Measurements from ENCODE around the gene HOXD13.

HOXD13 gene

DNA sequence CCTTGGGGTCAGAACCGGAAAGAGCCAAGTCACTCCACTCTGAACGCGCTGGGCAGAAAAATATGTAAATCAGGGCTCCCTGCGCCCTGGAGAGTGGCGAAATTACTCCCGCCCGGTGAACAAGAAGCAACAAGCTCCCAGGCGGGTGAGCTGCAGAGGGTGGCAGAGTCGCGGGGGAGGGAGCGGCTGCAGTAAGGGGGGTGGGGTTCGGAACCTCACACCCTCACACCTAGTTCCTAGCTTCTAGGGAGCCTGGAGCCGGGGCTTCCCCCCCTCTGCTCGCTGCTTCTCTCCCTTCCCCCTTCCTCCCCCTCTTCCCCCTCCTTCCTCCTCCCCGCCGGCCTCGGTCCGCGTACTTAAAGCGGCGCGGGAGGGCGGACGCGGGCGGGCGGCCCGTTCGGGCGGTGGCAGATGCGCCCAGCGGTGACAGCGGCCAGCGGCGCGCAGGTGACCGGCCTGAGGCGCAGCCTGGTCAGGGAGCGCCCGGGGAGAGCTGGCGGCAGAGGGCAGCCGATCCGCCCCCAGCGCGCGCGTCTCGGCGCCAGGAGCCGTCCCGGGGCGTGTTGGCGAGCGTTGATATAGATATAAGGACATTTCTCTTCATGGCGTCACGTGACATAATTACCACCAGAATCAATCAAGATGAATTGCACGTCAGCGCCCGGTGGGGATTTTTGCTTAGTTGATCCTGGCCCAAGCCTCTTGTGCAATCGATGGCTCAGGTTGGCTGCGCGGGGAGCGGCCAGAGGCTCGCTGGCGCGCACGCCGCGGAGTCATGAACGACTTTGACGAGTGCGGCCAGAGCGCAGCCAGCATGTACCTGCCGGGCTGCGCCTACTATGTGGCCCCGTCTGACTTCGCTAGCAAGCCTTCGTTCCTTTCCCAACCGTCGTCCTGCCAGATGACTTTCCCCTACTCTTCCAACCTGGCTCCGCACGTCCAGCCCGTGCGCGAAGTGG is 14.3 kb downstream of the HOXD13 start, which contains the start of gene HOXD11:
HOXD11 (plus strand) TSS at position 700 of the 959 bp plus-strand sequence; CDS start at position 776, 76 bp downstream.
- DNase-seq (ENCODE audit: low spot score): peak; percentile 61

DNA sequence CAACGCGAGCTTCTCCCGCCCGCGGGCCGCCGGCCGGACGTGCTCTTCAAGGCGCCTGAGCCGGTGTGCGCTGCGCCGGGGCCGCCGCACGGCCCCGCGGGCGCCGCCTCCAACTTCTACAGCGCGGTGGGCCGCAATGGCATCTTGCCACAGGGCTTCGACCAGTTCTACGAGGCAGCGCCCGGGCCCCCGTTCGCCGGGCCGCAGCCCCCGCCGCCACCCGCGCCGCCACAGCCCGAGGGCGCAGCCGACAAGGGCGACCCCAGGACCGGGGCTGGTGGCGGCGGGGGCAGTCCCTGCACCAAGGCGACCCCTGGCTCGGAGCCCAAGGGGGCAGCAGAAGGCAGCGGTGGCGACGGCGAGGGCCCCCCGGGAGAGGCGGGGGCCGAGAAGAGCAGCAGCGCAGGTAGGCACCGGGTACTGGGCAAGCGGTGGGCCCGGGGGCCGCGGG is 15.2 kb downstream of the HOXD13 start:
- DNase-seq (ENCODE audit: low spot score): no peak

DNA sequence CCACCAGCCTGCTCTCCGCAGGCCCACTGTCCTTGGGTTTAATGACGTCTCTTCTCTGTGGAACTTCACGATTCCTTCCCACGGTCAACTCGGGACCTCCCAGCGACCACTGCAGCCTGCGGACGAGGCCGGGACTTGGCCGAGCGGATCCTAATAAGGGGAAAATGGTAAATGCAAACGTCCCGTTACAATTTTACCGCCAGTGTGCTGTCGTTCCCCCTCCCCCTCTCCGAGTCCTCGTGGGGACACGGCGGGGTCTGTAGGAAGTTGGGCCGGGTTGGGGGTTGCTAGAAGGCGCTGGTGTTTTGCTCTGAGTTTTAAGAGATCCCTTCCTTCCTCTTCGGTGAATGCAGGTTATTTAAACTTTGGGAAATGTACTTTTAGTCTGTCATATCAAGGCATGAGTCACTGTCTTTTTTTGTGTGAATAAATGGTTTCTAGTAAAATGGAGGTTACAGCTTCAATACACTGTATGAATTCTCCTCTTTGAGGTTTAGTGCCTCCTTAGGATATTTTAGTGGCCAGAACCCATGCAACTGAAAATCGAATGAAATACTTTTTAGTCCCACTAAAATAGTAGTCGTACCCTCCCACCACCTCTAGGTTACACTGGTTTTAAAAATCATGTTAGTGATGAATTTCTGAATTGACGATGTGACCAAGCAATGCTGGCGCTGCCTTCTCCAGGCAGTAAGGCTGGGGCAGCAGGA is 16.8 kb downstream of the HOXD13 start:
- no peak for DNase-seq (ENCODE audit: low spot score)

DNA sequence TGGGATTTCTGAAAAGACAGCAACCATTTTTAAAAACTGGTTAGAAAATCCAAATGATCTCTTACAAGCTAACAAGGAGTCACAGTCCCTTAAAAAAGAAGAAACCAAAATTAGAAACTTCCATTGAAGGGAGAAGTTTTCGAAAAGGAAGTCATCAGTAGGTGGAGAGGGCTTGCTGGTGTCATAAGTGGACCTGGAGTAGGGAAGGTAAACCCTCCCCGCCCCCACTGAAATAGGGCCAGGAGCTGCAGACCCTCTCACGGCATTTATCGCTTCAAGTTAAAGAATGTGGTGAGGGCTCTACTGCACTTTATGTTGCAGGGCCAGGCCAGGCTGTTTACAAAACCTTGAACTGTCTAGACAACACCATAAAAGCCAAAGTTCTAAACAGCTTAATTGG is 17.4 kb downstream of the HOXD13 start:
- DNase-seq (ENCODE audit: low spot score): no peak

DNA sequence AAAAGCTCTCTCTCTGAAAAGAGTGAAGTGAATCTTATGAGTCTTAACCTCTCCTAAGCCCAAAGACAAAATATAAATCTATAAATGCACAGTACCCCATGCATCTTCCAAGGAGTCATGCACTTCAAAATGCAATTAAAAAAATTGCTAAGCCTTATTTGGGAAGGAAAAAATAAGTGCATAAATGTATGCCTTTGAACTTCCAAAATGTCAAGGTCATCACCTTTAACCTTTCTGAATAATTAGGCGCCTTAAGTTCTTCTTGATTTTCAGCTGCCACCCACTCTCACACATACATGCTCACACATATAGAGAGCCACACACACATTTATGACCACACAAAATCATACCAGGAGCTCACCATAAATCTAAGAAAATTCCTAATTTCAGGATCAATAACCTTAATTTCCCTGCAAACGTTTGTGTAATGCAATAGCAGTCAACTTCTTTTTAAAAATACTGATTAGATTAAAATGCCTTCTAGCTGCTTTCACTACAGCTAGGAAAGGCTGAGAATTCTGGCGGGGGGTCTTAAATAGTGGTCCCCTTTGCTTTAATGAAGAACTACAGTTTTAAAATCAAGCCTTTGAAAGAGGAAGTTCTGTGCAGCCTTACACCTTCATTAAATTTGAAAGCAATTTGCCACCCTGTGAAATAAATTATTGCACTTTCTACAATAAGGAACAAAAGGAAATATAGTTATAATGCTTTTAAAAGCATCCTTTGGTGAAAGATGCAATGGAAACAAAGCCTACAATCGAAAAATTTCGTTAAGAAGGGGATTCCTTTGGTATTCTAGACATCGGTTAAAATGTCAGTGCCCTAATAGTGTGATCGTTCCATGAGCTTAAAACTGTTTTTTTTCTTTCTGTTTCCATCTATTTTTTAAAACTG is 18.1 kb downstream of the HOXD13 start:
- DNase-seq (ENCODE audit: low spot score): no peak

DNA sequence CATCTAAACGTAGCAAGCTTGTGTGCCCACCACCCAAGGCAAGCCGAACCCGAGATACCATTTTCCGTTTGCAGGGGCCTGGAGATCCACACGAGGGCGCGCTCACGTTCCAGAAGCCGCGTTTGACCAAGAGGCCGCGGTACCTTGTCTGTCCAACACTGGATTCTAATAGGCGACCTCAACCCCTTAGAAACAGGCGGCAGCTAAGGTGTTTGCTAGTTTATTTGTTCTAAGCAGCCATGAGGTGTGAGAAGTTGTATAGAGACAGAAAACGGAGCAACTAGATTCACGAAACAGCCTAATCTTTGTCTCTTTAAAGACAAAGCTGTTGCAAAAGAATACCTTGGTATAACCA is 18.8 kb downstream of the HOXD13 start:
- peak; percentile 45 for DNase-seq (ENCODE audit: low spot score)

DNA sequence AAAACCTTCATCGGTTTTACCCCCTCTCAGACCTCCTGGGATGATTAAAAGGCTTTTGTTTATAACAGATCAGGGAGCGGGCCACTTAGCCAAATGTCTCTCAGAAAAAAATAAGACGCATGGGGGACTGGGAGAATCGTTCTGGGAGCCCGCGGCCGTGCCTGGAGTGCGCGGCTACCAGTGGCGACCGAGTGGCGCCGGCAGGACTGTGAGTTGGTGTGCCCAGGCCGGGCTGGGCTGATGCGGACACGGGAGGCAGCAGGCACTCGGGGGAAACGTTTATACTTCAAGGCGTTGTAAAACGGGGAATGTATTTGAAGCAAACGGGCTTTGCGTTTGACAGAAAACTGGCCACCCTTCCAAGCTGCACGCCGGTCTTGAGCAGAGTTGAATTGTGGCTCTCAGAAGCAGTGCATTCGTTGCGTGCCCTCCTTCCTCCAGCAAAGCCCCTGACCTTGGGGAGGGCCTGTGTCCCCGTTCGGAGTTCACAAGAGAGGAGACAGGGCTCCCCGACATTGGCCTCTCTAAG is 19.4 kb downstream of the HOXD13 start:
- no peak for DNase-seq (ENCODE audit: low spot score)

DNA sequence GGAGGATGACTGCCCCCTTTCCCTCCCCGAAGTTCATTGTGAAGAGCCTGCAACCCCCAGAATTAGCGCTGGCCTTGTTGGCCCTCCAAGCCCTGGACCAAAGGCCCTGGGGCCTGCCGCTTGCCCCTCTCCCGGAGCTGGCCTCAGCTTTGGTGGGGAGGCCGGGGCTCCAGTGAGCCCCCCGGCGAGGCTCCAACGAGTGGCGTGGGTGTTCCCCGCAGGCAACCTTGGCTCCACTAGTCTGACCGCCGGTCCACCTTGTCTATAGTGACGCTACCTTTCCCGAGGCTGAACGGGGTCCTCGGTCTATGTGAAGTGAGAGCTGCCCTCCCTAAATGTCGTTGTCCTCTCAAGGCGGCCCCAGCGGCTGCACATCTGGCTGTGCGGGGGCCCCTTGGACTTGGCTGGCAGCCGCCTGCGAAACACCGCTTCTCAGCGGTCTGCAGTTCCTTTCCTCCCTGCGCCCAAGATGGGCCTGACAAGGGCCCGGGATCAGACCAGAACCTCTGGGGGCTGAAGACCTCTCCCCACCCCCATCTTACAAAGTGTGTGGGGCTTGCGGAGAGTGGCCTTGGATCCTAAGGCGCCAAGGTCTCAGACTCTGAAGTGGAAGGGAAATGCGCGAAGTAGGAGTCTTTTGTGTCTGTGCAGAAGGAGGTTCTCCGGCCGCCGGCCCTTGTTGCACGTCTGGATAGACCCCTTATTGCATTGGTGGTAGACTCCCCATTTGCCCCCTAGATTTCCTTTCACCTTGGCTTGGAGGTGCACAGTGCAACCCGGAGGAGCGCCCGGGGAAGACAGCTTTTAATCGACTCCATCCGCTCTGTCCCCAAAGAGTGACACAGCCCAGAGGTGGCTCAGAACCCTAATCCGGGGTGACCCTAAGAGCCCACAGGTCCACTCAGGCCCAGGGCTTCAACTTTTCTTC is 20.1 kb downstream of the HOXD13 start:
- DNase-seq (ENCODE audit: low spot score): no peak

DNA sequence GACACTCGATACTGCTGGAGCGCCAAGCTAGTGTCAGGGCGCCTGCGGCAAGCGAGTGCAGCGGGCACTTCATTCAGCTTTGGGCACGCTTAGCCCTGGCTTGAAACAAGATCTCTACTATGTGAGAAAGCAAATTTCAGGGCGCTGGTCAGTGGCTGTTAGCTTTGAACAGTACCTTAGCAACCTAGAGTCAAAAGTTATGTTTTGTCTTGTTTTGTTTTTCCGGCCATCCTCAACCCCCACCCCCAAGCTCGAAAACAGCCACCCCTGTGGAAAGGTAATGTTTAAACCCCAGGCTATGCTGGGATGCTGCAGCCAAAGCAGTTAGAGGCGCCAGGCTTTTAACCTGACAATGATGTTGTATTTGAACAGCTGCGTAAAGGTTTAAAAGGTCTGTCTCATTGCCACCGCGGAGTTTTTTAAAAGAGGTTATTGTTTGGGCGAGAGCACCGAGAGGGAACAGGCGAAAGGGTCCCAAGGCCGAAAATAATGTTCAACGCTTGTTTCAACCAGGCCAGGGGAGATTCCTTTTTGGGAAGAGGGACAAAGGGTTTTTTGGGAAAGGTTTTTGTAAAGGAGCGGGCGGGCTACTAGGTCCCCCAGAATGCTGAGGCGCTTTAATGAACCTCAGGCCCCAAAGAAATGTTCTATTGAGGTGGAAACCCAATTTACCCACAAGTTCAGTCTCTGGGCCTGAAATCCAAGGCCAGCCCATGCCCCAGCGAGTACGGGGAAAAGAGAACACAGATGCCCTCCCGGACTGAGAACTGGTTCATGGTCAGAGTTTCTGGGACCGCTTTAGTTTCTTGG is 21.8 kb downstream of the HOXD13 start:
- no peak for DNase-seq (ENCODE audit: low spot score)

DNA sequence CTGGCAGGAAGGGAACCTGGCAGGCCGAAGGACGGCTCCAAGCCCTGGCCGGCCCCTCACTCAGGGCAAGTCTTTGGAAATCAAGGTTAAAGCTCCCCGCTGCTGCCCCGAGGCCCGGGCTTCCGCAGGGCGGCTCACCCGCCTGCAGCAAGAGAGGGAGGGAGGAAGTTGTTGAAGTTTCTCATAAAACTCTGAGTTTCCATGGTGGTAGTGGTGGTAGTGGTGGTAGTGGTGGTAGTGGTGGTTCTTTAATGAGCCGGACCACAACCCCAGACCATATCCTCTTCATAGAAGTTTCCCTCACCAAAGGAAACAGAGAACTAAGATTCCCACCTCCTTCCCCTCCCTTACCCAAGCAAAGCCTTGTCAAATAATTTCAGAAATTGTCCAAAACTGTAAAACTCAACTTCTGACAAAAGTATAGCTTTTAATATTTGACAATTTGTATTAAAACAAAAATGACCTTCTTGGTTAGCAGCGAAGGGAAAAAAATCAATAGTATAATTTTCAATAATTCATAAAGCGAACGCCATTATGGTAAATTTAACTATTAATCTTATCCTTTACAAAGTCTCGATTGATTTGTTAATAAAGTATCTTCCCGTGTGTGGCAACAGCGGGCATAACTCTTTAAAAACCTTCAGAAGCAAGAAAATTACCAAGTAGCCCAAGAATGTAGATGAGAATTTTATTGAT is 22.6 kb downstream of the HOXD13 start:
- DNase-seq (ENCODE audit: low spot score): no peak

DNA sequence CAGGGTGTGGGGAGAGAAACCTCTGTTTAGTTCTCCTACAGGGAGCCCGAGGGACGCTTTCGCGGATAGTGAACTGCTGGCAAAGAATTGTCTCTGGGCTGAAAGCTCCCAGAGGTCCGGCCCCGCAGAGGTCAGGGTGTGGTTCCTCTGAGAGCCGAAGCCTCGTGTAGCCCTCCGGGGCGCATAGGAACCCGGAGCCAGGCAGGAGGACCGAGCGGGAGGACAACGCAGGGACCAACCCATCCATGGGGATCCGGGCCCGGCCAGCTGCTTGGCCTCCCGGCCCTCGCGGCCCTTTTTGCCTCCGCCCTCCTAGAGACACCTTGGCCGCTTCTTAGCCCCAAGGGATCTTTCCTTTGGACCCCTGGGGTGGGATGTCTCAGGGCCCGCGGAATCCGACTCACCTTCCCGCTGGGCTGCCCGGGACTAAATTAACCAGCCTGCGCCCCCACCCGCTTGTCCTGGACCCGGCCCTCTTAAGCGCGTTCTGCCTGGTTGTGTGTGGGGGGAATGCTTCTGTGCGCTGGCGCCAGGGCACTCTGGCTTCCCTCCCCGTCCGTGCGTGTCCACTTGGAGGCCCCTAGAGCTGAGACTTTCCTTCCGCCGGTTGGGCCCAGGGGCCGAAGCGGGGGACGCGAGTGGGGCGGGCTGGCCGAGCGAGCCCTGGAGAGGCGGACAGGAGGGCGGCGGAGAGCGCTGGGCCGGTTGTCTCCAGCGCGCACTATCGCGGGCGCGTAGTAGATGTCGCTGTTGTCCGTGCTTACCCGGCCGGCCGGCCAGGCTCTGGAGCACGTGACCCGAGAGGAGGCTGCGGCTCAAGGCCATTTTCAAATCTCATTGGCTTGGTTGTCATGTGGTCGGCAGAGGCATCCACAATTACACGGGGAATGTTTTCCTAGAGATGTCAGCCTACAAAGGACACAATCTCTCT is 23.6 kb downstream of the HOXD13 start, which contains the start of gene HOXD10:
HOXD10 (plus strand) TSS at position 896 of the 931 bp plus-strand sequence. CDS start 56 bp downstream, outside the sequence.
- peak; percentile 86 for DNase-seq (ENCODE audit: low spot score)

DNA sequence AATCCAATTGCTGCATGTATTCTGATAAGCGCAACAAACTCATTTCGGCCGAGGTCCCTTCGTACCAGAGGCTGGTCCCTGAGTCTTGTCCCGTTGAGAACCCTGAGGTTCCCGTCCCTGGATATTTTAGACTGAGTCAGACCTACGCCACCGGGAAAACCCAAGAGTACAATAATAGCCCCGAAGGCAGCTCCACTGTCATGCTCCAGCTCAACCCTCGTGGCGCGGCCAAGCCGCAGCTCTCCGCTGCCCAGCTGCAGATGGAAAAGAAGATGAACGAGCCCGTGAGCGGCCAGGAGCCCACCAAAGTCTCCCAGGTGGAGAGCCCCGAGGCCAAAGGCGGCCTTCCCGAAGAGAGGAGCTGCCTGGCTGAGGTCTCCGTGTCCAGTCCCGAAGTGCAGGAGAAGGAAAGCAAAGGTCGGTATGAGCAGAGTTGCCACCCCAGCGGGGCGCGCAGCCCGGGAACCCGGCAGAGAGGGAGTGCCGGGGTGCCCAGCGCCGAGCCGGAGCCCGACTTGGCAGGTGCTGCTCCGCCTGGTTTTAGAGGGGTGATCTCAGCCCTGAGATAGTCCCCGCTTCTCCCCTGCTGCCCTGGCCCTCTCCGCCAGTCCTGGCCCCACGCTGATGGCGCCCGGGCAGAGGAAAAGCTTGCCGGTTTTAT is 24.8 kb downstream of the HOXD13 start:
- DNase-seq (ENCODE audit: low spot score): no peak

DNA sequence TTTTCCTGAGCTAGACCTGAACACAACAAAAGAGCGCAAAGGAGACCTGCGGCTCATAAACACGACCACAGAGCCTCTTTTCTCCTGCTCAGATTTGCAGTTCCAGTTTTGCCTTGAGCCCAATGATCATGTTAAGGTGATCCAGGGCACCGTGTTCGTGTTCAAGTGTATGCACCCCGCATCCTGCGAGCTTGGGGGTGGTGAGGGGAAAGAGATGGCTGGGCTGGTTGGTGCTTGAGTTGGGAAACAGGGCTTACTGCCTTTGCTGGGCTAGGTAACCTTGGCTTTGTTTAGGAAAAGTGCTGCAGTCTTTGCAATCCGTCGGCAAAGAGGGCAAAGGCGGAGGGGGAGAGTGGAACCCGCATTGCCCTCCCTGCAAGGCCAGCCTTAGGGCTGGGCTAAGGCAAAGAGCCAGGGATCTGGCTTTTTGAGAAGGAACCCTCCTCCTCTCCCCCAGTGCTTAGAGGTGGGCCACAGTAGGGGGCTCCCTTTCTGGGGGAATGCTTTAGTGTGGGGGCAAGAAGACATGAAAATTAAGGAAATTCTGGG is 25.4 kb downstream of the HOXD13 start:
- DNase-seq (ENCODE audit: low spot score): no peak

DNA sequence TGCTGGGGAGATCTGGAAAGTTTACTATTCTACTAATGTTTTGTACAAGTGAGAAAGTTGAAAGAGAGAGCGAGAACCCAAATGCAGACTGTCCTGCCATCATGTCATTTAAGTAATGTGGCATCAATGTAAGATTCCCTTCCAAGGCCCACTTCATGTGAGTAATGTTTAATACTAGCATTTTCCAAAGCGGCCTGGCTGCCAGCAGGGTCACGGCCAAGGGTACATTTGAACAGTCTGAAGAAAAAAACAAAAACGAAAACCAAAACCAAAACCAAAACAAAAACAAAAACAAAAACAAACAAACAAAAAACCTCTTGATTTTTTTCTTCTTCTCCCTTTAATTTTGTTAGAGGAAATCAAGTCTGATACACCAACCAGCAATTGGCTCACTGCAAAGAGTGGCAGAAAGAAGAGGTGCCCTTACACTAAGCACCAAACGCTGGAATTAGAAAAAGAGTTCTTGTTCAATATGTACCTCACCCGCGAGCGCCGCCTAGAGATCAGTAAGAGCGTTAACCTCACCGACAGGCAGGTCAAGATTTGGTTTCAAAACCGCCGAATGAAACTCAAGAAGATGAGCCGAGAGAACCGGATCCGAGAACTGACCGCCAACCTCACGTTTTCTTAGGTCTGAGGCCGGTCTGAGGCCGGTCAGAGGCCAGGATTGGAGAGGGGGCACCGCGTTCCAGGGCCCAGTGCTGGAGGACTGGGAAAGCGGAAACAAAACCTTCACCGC is 26.2 kb downstream of the HOXD13 start:
- DNase-seq (ENCODE audit: low spot score): peak; percentile 35

DNA sequence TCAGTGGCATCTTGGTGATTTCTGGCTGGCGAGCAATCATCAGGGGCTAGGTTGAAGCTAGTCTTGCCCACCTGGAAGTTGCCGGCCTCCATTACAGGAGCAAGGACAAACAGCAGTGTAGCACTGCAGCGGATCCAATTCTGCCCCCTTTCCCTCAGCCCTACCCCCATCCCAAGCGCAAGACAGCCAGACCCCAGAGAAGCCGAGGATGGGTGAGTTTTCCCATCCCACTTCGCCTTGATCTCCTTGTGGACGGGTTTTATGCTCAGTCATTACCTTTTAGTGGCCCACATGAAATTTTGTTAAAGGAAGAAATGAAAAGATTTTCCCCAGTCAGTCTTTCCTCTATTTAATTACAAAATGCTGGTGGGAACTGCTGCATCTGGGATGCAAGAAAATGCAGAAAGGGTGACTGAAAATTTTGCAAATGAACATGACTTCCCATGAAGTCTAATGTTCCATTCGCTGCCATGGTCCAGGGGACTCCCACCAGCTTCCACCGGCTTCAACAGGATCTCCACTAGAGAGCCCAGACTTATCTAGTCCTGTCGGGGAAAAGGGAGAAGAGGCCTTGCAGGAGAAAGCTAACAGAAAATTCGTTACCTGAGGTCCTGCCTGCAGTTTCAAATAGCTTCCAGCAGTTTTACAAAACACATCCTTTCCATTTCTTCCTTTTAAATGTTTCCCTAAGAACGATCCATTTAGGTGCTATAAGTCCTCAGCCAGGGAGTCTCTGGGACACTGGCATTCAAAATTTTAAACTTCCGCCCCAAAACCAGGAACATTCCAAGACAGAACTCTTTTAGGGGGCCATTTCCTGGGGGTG is 28.1 kb downstream of the HOXD13 start:
- no peak for DNase-seq (ENCODE audit: low spot score)

Data from AG20443 (cell line).